T47D (cell line): ENCODE results near the gene TRIM64.
"Not testable (repeated sequence)": the region's sequence is repeated elsewhere in the genome, so short reads cannot be mapped to it uniquely, and the experiment has no call there.

ENCODE experiments used
- DNase-seq, 2 experiments: peaks; one replicate each; pipeline versions ENCODE4 v3.0.0 to v3.0.0-alpha.2; 2011 to 2012; ENCODE audit warnings: low read depth in 1 of 2, low spot score in 1 of 2
- JUND ChIP-seq: IDR thresholded peaks from 2 replicates; pipeline ENCODE4 v1.6.1; 2012; ENCODE audit warnings: low read depth
- in situ Hi-C: cut with HindIII; loops from 2 replicates; pipeline ENCODE4 v1.10.0; 2016; ENCODE audit warnings: low sequenced_read_pairs, low pct_unique_long_range_greater_than_20kb

TRIM64 gene, protein sequence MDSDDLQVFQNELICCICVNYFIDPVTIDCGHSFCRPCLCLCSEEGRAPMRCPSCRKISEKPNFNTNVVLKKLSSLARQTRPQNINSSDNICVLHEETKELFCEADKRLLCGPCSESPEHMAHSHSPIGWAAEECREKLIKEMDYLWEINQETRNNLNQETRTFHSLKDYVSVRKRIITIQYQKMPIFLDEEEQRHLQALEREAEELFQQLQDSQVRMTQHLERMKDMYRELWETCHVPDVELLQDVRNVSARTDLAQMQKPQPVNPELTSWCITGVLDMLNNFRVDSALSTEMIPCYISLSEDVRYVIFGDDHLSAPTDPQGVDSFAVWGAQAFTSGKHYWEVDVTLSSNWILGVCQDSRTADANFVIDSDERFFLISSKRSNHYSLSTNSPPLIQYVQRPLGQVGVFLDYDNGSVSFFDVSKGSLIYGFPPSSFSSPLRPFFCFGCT

DNA sequence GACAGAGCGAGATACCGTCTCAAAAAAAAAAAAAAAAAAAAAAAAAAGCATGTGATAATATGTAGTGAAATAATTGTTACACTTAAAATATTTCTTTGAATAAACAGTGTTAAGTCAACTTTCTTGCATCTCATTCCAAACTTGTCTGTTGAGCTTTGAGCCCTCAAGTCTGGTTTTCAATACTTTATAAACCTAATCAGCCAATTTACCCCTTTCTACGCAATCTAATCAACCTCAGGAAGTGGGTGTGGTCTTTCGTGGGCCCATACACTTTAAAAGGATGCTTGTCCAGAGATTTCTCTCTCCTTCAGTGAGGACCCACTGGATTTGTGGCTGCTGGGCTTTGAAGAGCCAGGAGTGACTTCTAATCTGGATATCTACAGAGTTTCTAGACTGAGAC is at the start of gene TRIM64:
TSS of gene TRIM64 (plus strand) at position 301 of the 400 bp plus-strand sequence. CDS start 2,467 bp downstream, outside the sequence.
- in situ Hi-C loops, DNase-seq: not testable (repeated sequence)

DNA sequence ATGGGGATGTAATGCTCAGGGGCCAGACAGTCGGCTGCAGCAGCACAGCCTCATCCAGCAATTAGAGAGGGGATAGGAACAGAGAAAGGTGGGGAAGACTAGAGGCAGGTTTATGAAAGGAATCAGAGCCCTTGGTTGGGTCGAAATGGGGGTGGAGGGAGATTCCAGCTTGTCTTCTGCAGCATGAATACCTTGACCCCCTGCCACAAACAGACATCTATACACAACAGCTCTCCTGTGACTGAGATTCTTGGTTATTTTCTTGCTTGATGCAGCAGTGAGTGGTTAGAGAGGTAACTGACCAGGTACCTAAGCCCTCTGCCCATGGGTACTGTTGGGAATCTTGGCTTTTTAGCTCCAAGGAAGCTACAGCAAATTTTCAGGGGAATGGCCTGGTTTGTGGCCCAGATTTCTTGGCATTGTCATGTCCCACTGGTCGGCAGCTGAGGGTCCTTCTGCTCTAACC is 43.6 kb upstream of the TRIM64 start, which contains the start of gene TRIM49D1:
TSS of gene TRIM49D1 (minus strand) at position 51 of the 466 bp plus-strand sequence. CDS start 4,535 bp downstream, outside the sequence.
- in situ Hi-C loops: no loop called here
- TF ChIP-seq JUND: no peak
- DNase-seq: no peak

DNA sequence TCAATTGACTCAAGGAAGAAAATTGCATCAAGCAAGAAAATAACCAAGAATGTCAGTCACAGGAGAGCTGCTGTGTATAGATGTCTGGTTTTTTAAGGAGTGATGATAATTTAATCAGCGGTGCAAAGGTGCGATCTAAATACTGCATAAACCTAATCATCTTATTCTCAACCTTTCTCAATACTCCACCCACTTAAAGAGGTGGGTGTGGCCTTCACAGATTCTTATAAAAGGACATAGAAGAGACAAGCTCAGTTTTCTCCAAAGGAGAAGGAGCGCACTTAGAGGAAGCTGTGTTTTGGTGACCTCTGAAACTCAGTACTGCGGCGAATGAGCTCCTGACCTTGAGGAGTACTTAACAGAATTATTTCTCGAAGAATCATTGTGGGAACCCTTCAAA is 42.1 kb upstream of the TRIM64 start, which contains the start of gene TRIM49D2:
TSS of gene TRIM49D2 (plus strand) at position 301 of the 400 bp plus-strand sequence. CDS start 2,698 bp downstream, outside the sequence.
- in situ Hi-C loops, DNase-seq: not testable (repeated sequence)

DNA sequence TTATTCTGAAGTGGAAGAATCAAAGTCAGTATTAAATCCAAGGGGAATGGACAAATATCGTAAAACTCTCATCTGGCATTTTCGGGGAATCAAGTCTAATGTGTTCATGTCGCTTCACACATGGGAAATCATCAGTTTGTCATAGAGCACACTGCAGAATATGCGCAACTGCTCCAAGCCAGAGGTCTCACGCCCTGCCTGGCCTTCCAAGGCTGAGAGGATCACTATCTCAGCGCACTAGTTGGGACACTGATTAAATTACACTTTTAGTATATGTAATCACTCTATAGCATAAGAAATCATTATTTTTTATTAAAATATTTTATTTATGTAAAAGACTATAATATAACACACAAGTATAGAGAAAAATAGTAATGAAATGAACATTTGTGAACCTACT is 5.0 kb upstream of the TRIM64 start:
- in situ Hi-C loops, DNase-seq: not testable (repeated sequence)
